Lower leg skin (tissue), 4 donors: ENCODE measurements around the gene OTOS. TPM values are rescaled to one million over a fixed set of nuclear protein-coding genes. Genes with fewer than 3 reads are reported as not detected.

Source experiments
- DNase-seq, 2 donors: peaks; one replicate each; pipeline ENCODE4 v3.0.0-alpha.2; 2019; ENCODE audit warnings: low spot score in 2 of 2
- H3K4me3 ChIP-seq: fragments of 200-600 bp; sonication (generic); 2 replicates; pipeline ENCODE4 v1.5.1; 2017; ENCODE audit warnings: mild to moderate bottlenecking, low read depth; ENCODE audit not compliant: poor library complexity, severe bottlenecking
- POLR2A ChIP-seq, 2 donors: fragments of 450-650 bp; IDR thresholded peaks; one replicate each; pipeline ENCODE4 v1.6.1; 2016 to 2017; ENCODE audit warnings: antibody characterized with exemption in 2 of 2, mild to moderate bottlenecking in 1 of 2, moderate library complexity in 1 of 2
- WGBS, 2 donors: methylation state at CpG; one replicate each; pipeline ENCODE4 v1.1.5; 2018; 5-methylcytosine and 5-hydroxymethylcytosine counted together
- intact Hi-C: fragments of 100-400 bp; cut with DNase I; formaldehyde crosslinking; loops from one replicate; pipeline ENCODE4 v1.15.0; 2023; ENCODE audit warnings: low total_unique reads
- total RNA-seq, 4 donors: library from RNA; depleted of rRNA; stranded (reverse); fragments of >200 nt; gene quantifications; one replicate each; pipeline ENCODE4 v1.1.0, GENCODE V29; 2016
- TF ChIP-seq, protein P1 (sequence below), 3 donors: fragments of 450-650 bp; IDR thresholded peaks; one replicate each; pipeline ENCODE4 v1.5.1; 2016; ENCODE audit warnings: antibody characterized with exemption in 3 of 3, mild to moderate bottlenecking in 3 of 3, moderate library complexity in 2 of 3

The OTOS gene
- total RNA-seq, 4 donors from 2014 or later = not detected

DNA sequence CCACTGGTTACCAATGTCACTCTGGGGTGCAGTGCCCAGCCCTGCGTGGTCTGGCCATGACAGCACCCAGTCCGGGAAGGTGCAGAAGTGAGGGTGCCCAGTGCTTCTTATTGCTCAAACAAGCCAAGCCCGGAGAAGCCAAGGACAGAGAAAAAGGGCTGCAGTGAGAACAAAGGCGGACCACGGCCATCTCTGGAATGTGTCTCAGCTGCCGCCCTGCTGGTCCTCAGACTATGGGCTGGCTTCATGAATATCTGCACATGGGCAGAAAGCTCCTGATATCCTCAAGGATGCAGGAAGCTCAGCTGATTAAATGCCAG lies 33.0 kb downstream of the OTOS start:
- WGBS, 2 donors = 68 to 70% methylated on average over 6 of the region's 6 CpGs
- no peak overlapping the region for H3K4me3 ChIP-seq
- peak in 1 of 2 donors; percentile 80 for DNase-seq
- TF ChIP-seq, protein P1, sequence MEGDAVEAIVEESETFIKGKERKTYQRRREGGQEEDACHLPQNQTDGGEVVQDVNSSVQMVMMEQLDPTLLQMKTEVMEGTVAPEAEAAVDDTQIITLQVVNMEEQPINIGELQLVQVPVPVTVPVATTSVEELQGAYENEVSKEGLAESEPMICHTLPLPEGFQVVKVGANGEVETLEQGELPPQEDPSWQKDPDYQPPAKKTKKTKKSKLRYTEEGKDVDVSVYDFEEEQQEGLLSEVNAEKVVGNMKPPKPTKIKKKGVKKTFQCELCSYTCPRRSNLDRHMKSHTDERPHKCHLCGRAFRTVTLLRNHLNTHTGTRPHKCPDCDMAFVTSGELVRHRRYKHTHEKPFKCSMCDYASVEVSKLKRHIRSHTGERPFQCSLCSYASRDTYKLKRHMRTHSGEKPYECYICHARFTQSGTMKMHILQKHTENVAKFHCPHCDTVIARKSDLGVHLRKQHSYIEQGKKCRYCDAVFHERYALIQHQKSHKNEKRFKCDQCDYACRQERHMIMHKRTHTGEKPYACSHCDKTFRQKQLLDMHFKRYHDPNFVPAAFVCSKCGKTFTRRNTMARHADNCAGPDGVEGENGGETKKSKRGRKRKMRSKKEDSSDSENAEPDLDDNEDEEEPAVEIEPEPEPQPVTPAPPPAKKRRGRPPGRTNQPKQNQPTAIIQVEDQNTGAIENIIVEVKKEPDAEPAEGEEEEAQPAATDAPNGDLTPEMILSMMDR (IDR thresholded peaks at IDR 0.05) = no peak
- TF ChIP-seq POLR2A (IDR thresholded peaks at IDR 0.05) = no peak
- intact Hi-C loops = no loop called here

DNA sequence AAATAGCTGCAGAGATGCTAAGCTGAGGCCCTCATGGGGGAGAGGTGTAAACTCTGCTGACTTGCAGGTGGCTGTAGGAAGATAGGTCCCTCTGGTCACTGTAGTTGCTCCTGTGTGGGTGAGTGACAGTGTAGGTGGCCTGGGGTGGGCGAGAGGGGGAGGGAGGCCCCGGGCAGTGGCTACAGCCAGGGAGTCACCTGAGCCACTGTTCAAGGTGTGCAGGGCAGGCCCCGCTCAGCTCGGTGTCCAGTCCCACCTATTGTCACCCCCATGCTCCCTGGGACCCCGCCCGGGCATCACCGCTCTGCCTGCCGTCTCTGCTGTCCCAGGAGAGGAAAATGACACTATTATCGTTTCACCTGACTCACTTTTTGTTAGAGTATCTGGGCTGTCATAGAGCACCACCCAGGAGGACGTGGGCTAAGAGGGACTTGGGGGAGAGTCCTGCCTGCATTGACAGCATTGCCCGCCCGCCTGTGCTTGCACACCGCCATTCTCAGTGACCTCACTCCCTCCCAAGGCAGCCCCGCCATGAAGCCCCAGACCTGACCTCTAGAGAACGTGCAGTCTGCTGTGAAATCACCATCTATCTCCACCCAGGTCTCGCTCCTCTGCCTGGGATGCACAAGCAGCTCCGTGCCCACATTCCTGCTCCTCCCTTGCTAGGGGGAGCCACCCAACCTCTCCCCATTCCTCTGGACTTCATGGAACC lies 33.5 kb downstream of the OTOS start:
- TF ChIP-seq, protein P1 (IDR thresholded peaks at IDR 0.05) = no peak
- TF ChIP-seq POLR2A (IDR thresholded peaks at IDR 0.05) = no peak
- intact Hi-C loops = no loop called here
- 68 to 79% methylated on average over 13 to 17 of the region's 17 CpGs for WGBS, 2 donors
- peak in 1 of 2 donors; percentile 52 for DNase-seq
- no peak overlapping the region for H3K4me3 ChIP-seq

DNA sequence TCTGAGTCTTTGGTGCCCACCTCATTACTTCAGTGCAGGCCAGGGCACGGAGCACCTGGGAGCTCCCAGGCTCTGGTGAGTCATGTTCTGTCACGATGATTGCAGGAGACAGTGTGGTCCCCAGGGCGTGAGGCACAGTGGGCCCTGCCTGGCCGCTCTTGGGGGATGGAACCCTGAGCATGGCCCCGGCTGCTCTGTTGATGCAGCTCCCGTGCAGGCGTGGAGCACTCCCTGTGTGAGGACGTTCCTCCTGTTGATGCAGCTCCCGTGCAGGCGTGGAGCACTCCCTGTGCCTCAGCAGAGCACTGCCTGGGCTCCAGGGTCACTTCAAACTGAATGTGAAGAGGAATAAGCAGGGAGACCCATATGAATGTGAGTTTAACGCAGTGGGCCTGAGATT lies 34.5 kb downstream of the OTOS start:
- no peak overlapping the region for H3K4me3 ChIP-seq
- TF ChIP-seq, protein P1 (IDR thresholded peaks at IDR 0.05) = no peak
- TF ChIP-seq POLR2A (IDR thresholded peaks at IDR 0.05) = no peak
- intact Hi-C loops = no loop called here
- 57 to 67% methylated on average over 6 to 11 of the region's 11 CpGs for WGBS, 2 donors
- peak in 1 of 2 donors; percentile 72 for DNase-seq

DNA sequence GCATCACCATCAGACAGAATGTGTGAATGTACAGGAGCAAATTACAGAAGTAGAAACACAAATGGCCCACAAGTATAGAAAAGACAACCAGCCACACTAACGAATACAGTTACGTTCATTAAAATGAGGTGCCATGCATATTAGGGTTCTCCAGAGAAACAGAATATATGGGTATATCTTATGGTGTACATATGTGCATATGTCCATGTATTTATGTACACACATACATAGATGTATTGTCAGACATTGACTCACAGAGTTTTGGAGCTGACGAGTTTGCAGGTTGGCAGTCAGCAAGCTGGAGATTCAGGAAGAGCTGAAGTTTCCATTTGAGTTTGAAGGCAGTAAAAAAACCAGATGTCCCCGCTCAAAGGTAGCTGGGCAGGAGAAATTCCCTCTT lies 37.3 kb downstream of the OTOS start:
- 67 to 70% methylated on average over 4 of the region's 4 CpGs for WGBS, 2 donors
- intact Hi-C loops = no loop called here
- TF ChIP-seq, protein P1 (IDR thresholded peaks at IDR 0.05) = no peak
- no peak for TF ChIP-seq POLR2A (IDR thresholded peaks at IDR 0.05)
- DNase-seq = no peak
- no peak overlapping the region for H3K4me3 ChIP-seq

DNA sequence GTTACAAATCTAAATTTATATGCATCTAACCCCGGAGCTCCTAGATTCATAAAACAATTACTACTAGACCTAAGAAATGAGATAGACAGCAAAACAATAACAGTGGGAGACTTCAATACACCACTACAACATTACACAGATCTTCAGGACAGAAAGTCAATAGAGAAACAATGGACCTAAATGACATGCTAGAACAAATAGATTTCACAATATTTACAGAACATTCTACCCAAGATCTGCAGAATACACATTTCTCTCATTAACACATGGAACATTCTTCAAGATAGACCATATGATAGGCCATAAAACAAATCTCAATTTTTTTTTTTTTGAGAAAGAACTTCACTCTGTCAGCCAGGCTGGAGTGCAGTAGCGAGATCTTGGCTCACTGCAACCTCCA lies 42.1 kb downstream of the OTOS start:
- intact Hi-C loops = no loop called here
- TF ChIP-seq POLR2A (IDR thresholded peaks at IDR 0.05) = no peak
- TF ChIP-seq, protein P1 (IDR thresholded peaks at IDR 0.05) = no peak
- 75 to 79% methylated on average over 2 of the region's 2 CpGs for WGBS, 2 donors
- H3K4me3 ChIP-seq = no peak overlapping the region
- DNase-seq = no peak
